Gastrocnemius medialis (tissue), 4 donors: Measurements from ENCODE around the gene ACAN.

Experiments
- POLR2A ChIP-seq, 2 donors: fragments of 450-650 bp; IDR thresholded peaks; one replicate each; pipeline ENCODE4 v1.6.1; 2017; ENCODE audit warnings: antibody characterized with exemption in 2 of 2, mild to moderate bottlenecking in 2 of 2, moderate library complexity in 2 of 2
- TF ChIP-seq, protein P1 (sequence below), 5 experiments: fragments of 450-650 bp in 3 of 5; fragments of 200-600 bp in 2 of 5; sonication (generic) in 2 of 5; IDR thresholded peaks in 4 of 5; conservative IDR thresholded peaks in 1 of 5; 1 replicate in 4 of 5; 2 replicates in 1 of 5; pipeline ENCODE4 v1.5.1; 2016 to 2019; ENCODE audit warnings: antibody characterized with exemption in 5 of 5, mild to moderate bottlenecking in 3 of 5, moderate library complexity in 3 of 5

DNA sequence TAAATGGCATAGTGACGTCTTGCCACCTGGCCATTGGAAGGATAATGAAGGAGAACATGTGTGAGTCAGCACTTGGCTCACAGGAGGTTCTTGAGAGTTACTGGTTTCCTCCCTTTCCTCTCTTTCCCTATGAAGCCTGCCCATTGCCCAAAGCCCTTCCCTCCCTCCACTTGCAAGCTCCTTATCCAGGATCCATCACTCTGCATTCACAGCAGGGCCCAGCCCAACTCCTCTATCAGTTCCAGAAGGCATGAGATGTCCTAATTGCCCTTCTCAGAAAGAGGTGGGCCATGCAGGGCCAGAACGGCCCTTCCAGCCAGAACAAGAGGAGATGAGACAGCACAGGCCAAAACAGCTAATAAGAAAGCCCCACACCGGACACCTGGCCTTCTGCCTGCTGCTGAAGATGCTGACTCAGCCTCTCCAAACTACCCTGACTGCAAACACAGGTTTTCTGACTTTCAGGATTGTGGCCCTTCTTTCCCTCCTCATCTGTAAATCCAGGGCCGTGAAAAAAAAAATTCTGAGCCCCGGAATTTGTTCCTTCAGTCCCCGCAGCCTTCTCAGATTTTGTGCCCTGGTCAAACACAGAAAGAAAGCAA, 62.4 kb downstream of the ACAN start:
- TF ChIP-seq, protein P1, sequence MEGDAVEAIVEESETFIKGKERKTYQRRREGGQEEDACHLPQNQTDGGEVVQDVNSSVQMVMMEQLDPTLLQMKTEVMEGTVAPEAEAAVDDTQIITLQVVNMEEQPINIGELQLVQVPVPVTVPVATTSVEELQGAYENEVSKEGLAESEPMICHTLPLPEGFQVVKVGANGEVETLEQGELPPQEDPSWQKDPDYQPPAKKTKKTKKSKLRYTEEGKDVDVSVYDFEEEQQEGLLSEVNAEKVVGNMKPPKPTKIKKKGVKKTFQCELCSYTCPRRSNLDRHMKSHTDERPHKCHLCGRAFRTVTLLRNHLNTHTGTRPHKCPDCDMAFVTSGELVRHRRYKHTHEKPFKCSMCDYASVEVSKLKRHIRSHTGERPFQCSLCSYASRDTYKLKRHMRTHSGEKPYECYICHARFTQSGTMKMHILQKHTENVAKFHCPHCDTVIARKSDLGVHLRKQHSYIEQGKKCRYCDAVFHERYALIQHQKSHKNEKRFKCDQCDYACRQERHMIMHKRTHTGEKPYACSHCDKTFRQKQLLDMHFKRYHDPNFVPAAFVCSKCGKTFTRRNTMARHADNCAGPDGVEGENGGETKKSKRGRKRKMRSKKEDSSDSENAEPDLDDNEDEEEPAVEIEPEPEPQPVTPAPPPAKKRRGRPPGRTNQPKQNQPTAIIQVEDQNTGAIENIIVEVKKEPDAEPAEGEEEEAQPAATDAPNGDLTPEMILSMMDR (IDR thresholded peaks at IDR 0.05 in 4 of 5, conservative IDR thresholded peaks at IDR 0.05 in 1 of 5), result no peak
- TF ChIP-seq POLR2A (IDR thresholded peaks at IDR 0.05), result no peak
